22Rv1 (cell line): ENCODE measurements around the gene TTC23L.

Source experiments
- ZFX ChIP-seq: fragments of 450-650 bp; IDR thresholded peaks from 2 replicates; pipeline ENCODE4 v1.6.1; 2017; ENCODE audit warnings: antibody characterized with exemption, borderline replicate concordance
- TF ChIP-seq, protein P1 (sequence below): fragments of 450-650 bp; IDR thresholded peaks from 2 replicates; pipeline ENCODE4 v1.5.1; 2017; ENCODE audit warnings: mild to moderate bottlenecking

DNA sequence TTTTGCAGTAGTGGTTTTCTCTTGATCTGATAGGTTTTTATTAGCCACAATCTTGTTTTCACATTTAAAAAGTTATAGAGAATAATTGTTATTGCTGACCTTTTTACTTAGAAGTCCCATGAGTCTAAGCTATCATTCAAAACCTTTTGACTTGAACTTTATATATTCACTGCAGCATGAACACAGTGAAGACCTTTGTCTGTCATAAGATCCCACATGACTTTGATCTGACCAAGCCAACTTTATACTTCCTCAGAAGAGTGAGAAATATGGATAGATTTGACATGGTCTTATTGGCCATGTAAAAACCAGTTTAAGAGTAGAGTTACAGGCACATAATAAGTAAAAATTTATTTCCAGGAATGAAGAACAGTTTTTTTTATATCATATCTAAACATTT, 42.3 kb downstream of the TTC23L start:
- TF ChIP-seq, protein P1, sequence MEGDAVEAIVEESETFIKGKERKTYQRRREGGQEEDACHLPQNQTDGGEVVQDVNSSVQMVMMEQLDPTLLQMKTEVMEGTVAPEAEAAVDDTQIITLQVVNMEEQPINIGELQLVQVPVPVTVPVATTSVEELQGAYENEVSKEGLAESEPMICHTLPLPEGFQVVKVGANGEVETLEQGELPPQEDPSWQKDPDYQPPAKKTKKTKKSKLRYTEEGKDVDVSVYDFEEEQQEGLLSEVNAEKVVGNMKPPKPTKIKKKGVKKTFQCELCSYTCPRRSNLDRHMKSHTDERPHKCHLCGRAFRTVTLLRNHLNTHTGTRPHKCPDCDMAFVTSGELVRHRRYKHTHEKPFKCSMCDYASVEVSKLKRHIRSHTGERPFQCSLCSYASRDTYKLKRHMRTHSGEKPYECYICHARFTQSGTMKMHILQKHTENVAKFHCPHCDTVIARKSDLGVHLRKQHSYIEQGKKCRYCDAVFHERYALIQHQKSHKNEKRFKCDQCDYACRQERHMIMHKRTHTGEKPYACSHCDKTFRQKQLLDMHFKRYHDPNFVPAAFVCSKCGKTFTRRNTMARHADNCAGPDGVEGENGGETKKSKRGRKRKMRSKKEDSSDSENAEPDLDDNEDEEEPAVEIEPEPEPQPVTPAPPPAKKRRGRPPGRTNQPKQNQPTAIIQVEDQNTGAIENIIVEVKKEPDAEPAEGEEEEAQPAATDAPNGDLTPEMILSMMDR: no peak
- no peak for TF ChIP-seq ZFX
